Astrocyte (in vitro differentiated cells and primary cell): ENCODE measurements around the gene ZBTB39. TPM values are rescaled to one million over a fixed set of nuclear protein-coding genes. Genes with fewer than 3 reads are reported as not detected.

Source experiments
- DNase-seq: peaks from one replicate; pipeline ENCODE4 v3.0.0-alpha.2; 2010; ENCODE audit warnings: low read depth
- FAIRE-seq: peaks from 2 replicates; lab custom pipeline; 2011; peaks lifted over from hg19 to GRCh38; lab: Jason Lieb, UNC
- H2AFZ ChIP-seq: 2 replicates; pipeline ENCODE4 v1.6.0; 2012; ENCODE audit warnings: low read depth, low read length, inconsistent platforms
- H3K27ac ChIP-seq: 2 replicates; pipeline ENCODE4 v1.5.1; 2011; ENCODE audit warnings: low read depth, low read length, inconsistent platforms
- H3K27me3 ChIP-seq: 2 replicates; pipeline ENCODE4 v1.6.0; 2011; ENCODE audit warnings: low read length, inconsistent platforms; ENCODE audit not compliant: insufficient read depth
- H3K36me3 ChIP-seq: 2 replicates; pipeline ENCODE4 v1.5.1; 2011; ENCODE audit warnings: low read length, inconsistent platforms; ENCODE audit not compliant: insufficient read depth
- H3K4me1 ChIP-seq: 2 replicates; pipeline ENCODE4 v1.5.1; 2011; ENCODE audit warnings: low read length, inconsistent platforms; ENCODE audit not compliant: insufficient read depth
- H3K4me2 ChIP-seq: 2 replicates; pipeline ENCODE4 v1.6.0; 2012; ENCODE audit warnings: low read length, inconsistent platforms
- H3K4me3 ChIP-seq: 2 replicates; pipeline ENCODE4 v1.5.1; 2011; ENCODE audit warnings: low read depth, mild to moderate bottlenecking, low read length, inconsistent platforms; ENCODE audit not compliant: insufficient read depth
- H3K79me2 ChIP-seq: 2 replicates; pipeline ENCODE4 v1.6.0; 2012; ENCODE audit warnings: mild to moderate bottlenecking, low read length, inconsistent platforms; ENCODE audit not compliant: insufficient read depth
- H3K9ac ChIP-seq: 2 replicates; pipeline ENCODE4 v1.6.0; 2012; ENCODE audit warnings: mild to moderate bottlenecking, low read length, inconsistent platforms
- H3K9me3 ChIP-seq: 2 replicates; pipeline ENCODE4 v1.5.1; 2012; ENCODE audit warnings: low read depth, mild to moderate bottlenecking, low read length, inconsistent platforms; ENCODE audit not compliant: insufficient read depth
- H4K20me1 ChIP-seq: 2 replicates; pipeline ENCODE4 v1.6.0; 2012; ENCODE audit warnings: low read length, inconsistent platforms; ENCODE audit not compliant: insufficient read depth
- H3K27ac Mint-ChIP-seq: one replicate; pipeline ENCODE4 v1.8.0; 2021; ENCODE audit warnings: mild to moderate bottlenecking, mixed read lengths; ENCODE audit not compliant: unreplicated experiment
- H3K27me3 Mint-ChIP-seq: one replicate; pipeline ENCODE4 v1.8.0; 2021; ENCODE audit warnings: low read depth, mixed read lengths; ENCODE audit not compliant: unreplicated experiment
- H3K36me3 Mint-ChIP-seq: one replicate; pipeline ENCODE4 v1.8.0; 2021; ENCODE audit warnings: low read depth, mixed read lengths; ENCODE audit not compliant: unreplicated experiment
- H3K4me1 Mint-ChIP-seq: one replicate; pipeline ENCODE4 v1.8.0; 2021; ENCODE audit warnings: low read depth, mixed read lengths; ENCODE audit not compliant: unreplicated experiment
- H3K4me3 Mint-ChIP-seq: one replicate; pipeline ENCODE4 v1.8.0; 2021; ENCODE audit warnings: mild to moderate bottlenecking, moderate library complexity, mixed read lengths; ENCODE audit not compliant: unreplicated experiment
- H3K9me3 Mint-ChIP-seq: one replicate; pipeline ENCODE4 v1.8.0; 2021; ENCODE audit warnings: mild to moderate bottlenecking, mixed read lengths; ENCODE audit not compliant: unreplicated experiment
- EZH2 ChIP-seq: IDR thresholded peaks from 2 replicates; pipeline ENCODE4 v1.6.1; 2012; ENCODE audit warnings: mild to moderate bottlenecking, low read length, inconsistent platforms; ENCODE audit not compliant: insufficient read depth
- total RNA-seq: library from RNA; stranded (reverse); gene quantifications from 2 replicates; pipeline ENCODE4 v1.2.1, GENCODE V29; 2021
- TF ChIP-seq, protein P1 (sequence below): IDR thresholded peaks from 2 replicates; pipeline ENCODE4 v1.5.1; 2011; ENCODE audit warnings: low read depth, mild to moderate bottlenecking, inconsistent platforms, low read length, moderate library complexity; ENCODE audit not compliant: insufficient read depth

The ZBTB39 gene
- total RNA-seq, 1 donor from 2014 or later = 9.8 TPM

- Histone ChIP-seq H3K4me1 (no peaks in the 10 kb centered on the region), H3K4me3 (no peak overlapping the region), H3K9ac (no peak overlapping the region), H3K27me3 (no peaks in the 10 kb centered on the region), H3K9me3 (no peaks in the 10 kb centered on the region), H2AFZ (no peak overlapping the region), H4K20me1 (peaks cover 40% of the 10 kb centered on the region), H3K79me2 (peaks cover 11% of the 10 kb centered on the region), H3K27ac (no peak overlapping the region), H3K36me3 (peaks cover 3% of the 10 kb centered on the region), H3K4me2 (no peak overlapping the region)
- no peak overlapping the region for H3K4me3 Mint-ChIP-seq
- no peak for FAIRE-seq
- no peaks in the 10 kb centered on the region for H3K9me3 Mint-ChIP-seq
- H3K4me1 Mint-ChIP-seq = peaks cover 17% of the 10 kb centered on the region
- TF ChIP-seq, protein P1, sequence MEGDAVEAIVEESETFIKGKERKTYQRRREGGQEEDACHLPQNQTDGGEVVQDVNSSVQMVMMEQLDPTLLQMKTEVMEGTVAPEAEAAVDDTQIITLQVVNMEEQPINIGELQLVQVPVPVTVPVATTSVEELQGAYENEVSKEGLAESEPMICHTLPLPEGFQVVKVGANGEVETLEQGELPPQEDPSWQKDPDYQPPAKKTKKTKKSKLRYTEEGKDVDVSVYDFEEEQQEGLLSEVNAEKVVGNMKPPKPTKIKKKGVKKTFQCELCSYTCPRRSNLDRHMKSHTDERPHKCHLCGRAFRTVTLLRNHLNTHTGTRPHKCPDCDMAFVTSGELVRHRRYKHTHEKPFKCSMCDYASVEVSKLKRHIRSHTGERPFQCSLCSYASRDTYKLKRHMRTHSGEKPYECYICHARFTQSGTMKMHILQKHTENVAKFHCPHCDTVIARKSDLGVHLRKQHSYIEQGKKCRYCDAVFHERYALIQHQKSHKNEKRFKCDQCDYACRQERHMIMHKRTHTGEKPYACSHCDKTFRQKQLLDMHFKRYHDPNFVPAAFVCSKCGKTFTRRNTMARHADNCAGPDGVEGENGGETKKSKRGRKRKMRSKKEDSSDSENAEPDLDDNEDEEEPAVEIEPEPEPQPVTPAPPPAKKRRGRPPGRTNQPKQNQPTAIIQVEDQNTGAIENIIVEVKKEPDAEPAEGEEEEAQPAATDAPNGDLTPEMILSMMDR = no peak
- no peak for TF ChIP-seq EZH2
- DNase-seq = no peak
- peaks cover 10% of the 10 kb centered on the region for H3K36me3 Mint-ChIP-seq
- H3K27ac Mint-ChIP-seq = no peak overlapping the region
- H3K27me3 Mint-ChIP-seq = peaks cover 6% of the 10 kb centered on the region
Measured at GRCh38 chr12:56995201-56995929, 11.0 kb downstream of the ZBTB39 start.

DNA sequence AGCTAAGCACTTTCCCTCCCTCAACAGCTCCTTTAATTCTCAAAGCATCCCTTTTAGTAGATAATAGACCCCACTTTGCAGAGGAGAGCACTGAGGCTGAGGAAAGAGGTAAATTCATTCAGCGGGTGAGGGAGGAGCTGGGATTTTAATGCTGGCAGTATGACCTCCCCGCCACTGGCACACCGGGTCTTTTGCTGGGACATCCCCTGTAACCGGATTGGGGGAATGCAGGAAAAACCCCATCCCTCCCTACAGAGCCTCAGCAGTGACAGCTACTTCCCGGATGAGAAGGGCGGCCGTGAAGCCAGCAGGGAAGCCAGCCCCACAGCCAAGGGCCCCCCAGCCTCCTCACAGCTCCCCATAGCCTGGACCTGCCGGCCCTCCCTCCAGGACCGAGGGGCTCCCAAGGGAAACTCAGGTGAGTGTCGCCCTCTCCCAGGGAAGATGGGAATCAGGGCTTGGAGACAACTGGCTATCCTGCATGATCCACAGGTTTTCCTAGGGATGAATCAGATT, 12.1 kb downstream of the ZBTB39 start:
- Histone ChIP-seq H3K27me3 (no peaks in the 10 kb centered on the region), H3K4me2 (no peak overlapping the region), H3K79me2 (peaks cover 5% of the 10 kb centered on the region), H4K20me1 (peaks cover 30% of the 10 kb centered on the region), H2AFZ (no peak overlapping the region), H3K4me1 (no peaks in the 10 kb centered on the region), H3K4me3 (no peak overlapping the region), H3K36me3 (no peaks in the 10 kb centered on the region), H3K9ac (no peak overlapping the region), H3K9me3 (no peaks in the 10 kb centered on the region), H3K27ac (no peak overlapping the region)
- H3K36me3 Mint-ChIP-seq = peaks cover 10% of the 10 kb centered on the region
- H3K27me3 Mint-ChIP-seq = peaks cover 6% of the 10 kb centered on the region
- H3K27ac Mint-ChIP-seq = no peak overlapping the region
- no peak for DNase-seq
- no peak overlapping the region for H3K4me3 Mint-ChIP-seq
- H3K9me3 Mint-ChIP-seq = no peaks in the 10 kb centered on the region
- TF ChIP-seq, protein P1 = no peak
- no peak for TF ChIP-seq EZH2
- FAIRE-seq = no peak
- H3K4me1 Mint-ChIP-seq = peaks cover 9% of the 10 kb centered on the region

GRCh38 chr12:56993346-56993745, 13.0 kb downstream of the ZBTB39 start:
- Histone ChIP-seq H3K36me3 (no peaks in the 10 kb centered on the region), H3K4me2 (no peak overlapping the region), H3K27me3 (peaks cover 2% of the 10 kb centered on the region), H3K4me3 (no peak overlapping the region), H3K4me1 (no peaks in the 10 kb centered on the region), H4K20me1 (peaks cover 22% of the 10 kb centered on the region), H2AFZ (no peak overlapping the region), H3K27ac (no peak overlapping the region), H3K9ac (no peak overlapping the region), H3K79me2 (peaks cover 3% of the 10 kb centered on the region), H3K9me3 (no peaks in the 10 kb centered on the region)
- Mint-ChIP-seq H3K27ac (no peak overlapping the region), H3K4me1 (peaks cover 11% of the 10 kb centered on the region), H3K27me3 (peaks cover 6% of the 10 kb centered on the region), H3K4me3 (no peak overlapping the region), H3K36me3 (peaks cover 10% of the 10 kb centered on the region), H3K9me3 (no peaks in the 10 kb centered on the region)
- no peak for TF ChIP-seq EZH2
- TF ChIP-seq, protein P1 = no peak
- FAIRE-seq = no peak
- DNase-seq = no peak
